ENCODE measurements around the gene NR2F1.

- no peak for TF ChIP-seq POLR2AphosphoS5 (IDR thresholded peaks at IDR 0.05)
- no peak for TF ChIP-seq CTCF (IDR thresholded peaks at IDR 0.05; ENCODE audit: poor library complexity, severe bottlenecking)
- TF ChIP-seq TAF1 (IDR thresholded peaks at IDR 0.05; ENCODE audit: low read depth), result no peak
- no peak for TF ChIP-seq EP300 (conservative IDR thresholded peaks at IDR 0.05; ENCODE audit: poor library complexity, severe bottlenecking)
- TF ChIP-seq EZH2 (IDR thresholded peaks at IDR 0.05; ENCODE audit: borderline replicate concordance, insufficient read depth, low read length, poor library complexity, severe bottlenecking), result no peak
- TF ChIP-seq, protein P1, sequence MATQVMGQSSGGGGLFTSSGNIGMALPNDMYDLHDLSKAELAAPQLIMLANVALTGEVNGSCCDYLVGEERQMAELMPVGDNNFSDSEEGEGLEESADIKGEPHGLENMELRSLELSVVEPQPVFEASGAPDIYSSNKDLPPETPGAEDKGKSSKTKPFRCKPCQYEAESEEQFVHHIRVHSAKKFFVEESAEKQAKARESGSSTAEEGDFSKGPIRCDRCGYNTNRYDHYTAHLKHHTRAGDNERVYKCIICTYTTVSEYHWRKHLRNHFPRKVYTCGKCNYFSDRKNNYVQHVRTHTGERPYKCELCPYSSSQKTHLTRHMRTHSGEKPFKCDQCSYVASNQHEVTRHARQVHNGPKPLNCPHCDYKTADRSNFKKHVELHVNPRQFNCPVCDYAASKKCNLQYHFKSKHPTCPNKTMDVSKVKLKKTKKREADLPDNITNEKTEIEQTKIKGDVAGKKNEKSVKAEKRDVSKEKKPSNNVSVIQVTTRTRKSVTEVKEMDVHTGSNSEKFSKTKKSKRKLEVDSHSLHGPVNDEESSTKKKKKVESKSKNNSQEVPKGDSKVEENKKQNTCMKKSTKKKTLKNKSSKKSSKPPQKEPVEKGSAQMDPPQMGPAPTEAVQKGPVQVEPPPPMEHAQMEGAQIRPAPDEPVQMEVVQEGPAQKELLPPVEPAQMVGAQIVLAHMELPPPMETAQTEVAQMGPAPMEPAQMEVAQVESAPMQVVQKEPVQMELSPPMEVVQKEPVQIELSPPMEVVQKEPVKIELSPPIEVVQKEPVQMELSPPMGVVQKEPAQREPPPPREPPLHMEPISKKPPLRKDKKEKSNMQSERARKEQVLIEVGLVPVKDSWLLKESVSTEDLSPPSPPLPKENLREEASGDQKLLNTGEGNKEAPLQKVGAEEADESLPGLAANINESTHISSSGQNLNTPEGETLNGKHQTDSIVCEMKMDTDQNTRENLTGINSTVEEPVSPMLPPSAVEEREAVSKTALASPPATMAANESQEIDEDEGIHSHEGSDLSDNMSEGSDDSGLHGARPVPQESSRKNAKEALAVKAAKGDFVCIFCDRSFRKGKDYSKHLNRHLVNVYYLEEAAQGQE (IDR thresholded peaks at IDR 0.05; ENCODE audit: borderline replicate concordance), result no peak
- no peak for TF ChIP-seq MXI1 (conservative IDR thresholded peaks at IDR 0.05; ENCODE audit: poor library complexity, severe bottlenecking)
Measured at GRCh38 chr5:93596676-93597490, 13.9 kb downstream of the NR2F1 start.
